Adipocyte (in vitro differentiated cells): Measurements from ENCODE around the gene MDH1.
"Not testable (repeated sequence)": the region's sequence is repeated elsewhere in the genome, so short reads cannot be mapped to it uniquely, and the experiment has no call there.

Source experiments
- DNase-seq: peaks from one replicate; pipeline ENCODE4 v3.0.0-alpha.2; 2015; ENCODE audit warnings: low read depth
- H3K27me3 ChIP-seq: replicated peaks from 2 replicates; pipeline ENCODE4 v1.7.0; 2013; ENCODE audit warnings: mild to moderate bottlenecking, low read length, moderate library complexity; ENCODE audit not compliant: control insufficient read depth, insufficient read depth
- H3K36me3 ChIP-seq: 2 replicates; pipeline ENCODE4 v1.7.0; 2013; ENCODE audit warnings: low read length, mild to moderate bottlenecking, moderate library complexity; ENCODE audit not compliant: control insufficient read depth, insufficient read depth, severe bottlenecking
- H3K4me1 ChIP-seq: 2 replicates; pipeline ENCODE4 v1.7.0; 2013; ENCODE audit warnings: mild to moderate bottlenecking, low read length, moderate library complexity; ENCODE audit not compliant: control insufficient read depth, insufficient read depth
- H3K4me3 ChIP-seq: 2 replicates; pipeline ENCODE4 v1.7.0; 2013; ENCODE audit warnings: mild to moderate bottlenecking, low read length, moderate library complexity
- H3K9ac ChIP-seq: 2 replicates; pipeline ENCODE4 v1.7.0; 2013; ENCODE audit warnings: mild to moderate bottlenecking, low read length, moderate library complexity
- H3K9me3 ChIP-seq: 2 replicates; pipeline ENCODE4 v1.7.0; 2013; ENCODE audit warnings: mild to moderate bottlenecking, low read length, moderate library complexity; ENCODE audit not compliant: control insufficient read depth

The MDH1 gene

DNA sequence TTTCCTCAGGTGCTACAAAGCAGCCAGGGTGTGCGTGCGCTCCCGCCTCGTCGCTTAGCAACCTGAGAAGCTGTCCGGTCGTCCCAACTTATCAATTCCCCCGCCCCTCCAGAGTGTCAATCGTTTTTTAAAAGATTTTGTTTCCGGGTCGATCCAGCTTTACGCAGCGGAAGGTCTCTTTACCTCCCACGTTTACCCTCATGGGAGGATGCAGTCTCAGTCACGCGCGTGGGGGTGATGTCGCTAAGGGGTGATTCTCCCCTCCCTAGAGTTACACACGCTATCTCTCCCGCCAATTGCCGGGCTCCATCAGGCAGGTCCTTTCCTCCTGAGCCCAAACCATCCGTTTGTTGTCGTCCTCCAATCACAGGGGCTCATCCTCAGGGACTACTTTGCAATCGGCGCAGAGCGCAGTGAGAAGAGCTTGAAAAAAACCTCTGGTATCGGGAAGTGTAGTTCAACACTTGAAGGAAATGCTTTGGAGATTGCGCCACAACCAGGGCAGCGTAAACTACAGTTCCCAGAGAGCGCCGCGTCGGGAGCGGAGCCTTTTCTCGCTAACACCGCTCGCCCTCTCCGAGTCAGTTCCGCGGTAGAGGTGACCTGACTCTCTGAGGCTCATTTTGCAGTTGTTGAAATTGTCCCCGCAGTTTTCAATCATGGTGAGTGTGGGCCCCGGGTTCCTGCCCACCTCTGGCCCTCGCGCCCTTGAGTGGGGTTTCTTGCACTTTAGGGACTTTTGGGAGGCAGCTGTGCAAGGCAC is at the start of gene MDH1, which contains the start of gene WDPCP:
Gene MDH1 (plus strand): TSS at position 579 of the 763 bp plus-strand sequence. CDS start 81 bp downstream, at position 660.
Gene WDPCP (minus strand): TSS at position 93 of the 763 bp plus-strand sequence. CDS start 206 bp downstream, outside the sequence.
- peaks cover 12% of the 10 kb centered on the region for H3K36me3 ChIP-seq
- peak; percentile 99 for DNase-seq
- H3K4me3 ChIP-seq = peak within 1 kb of the TSS; percentile 98
- peak within 1 kb of the TSS; percentile 97 for H3K9ac ChIP-seq
- no peaks in the 10 kb centered on the region for H3K27me3 ChIP-seq
- H3K9me3 ChIP-seq = no peaks in the 10 kb centered on the region
- H3K4me1 ChIP-seq = peaks cover 29% of the 10 kb centered on the region

DNA sequence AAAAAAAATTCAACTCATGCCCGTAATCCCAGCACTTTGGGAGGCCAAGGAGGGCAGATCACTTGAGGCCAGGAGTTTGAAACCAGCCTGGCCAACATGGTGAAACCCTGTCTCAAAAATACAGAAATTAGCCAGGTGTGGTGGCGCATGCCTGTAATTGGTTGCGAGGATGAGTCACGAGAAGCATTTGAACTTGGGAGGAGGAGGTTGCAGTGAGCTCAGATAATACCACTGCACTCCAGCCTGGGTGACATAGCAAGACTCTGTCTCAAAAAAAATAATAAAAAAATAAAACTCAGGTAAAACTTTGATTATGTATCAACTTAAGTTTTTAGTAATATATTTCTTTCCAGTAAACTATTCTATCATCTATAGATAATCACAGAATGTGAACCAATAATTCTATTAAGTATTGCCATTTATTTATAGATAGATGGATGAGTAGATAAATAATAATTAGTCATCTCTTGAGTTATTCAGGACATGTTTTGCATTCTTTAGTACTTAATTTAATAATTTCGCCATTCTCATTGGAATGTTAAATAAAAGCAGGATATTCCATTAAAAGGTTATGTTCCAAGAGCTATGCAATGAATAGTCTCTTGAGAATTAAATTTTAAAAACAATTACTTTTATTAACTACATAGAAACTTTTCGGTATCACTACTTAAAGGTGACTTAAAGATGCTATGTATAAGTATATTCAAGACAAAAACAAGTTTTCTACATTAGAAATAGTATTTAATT is 49.2 kb upstream of the MDH1 start:
- no peaks in the 10 kb centered on the region for H3K36me3 ChIP-seq
- H3K9ac ChIP-seq = no peak overlapping the region
- no peaks in the 10 kb centered on the region for H3K9me3 ChIP-seq
- peaks cover 20% of the 10 kb centered on the region for H3K4me1 ChIP-seq
- H3K4me3 ChIP-seq = no peak overlapping the region
- H3K27me3 ChIP-seq = no peaks in the 10 kb centered on the region
- DNase-seq = no peak

DNA sequence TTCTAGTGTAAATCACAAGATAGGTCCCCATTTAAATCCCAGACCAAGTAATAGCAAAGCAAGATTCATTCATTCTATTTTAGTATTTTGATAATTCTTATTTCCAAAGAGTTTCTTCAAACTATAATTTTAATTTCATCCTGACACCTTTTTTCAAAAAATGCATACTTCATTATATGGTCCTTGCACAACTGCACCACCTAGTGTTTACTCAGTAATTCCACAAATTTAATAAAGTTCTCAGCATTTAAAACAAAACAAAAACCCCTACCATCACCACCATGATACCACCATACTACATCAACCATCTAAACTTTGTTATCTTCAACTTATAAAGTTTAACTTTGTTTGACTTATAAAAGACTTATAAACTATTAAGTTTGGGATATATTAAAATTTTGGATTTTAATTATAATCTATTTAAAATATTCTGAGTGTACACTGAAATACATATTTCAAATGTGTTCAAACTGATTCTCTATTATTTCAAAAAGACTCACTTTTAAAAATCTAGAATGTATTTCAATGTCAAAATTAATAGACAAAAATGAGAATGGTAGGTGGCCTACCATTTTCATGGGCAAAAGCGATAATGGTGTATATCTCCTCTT is 44.6 kb upstream of the MDH1 start:
- Histone ChIP-seq H3K36me3 (no peaks in the 10 kb centered on the region), H3K27me3 (no peaks in the 10 kb centered on the region), H3K9ac (no peak overlapping the region), H3K4me1 (peaks cover 5% of the 10 kb centered on the region), H3K4me3 (no peak overlapping the region), H3K9me3 (no peaks in the 10 kb centered on the region)
- DNase-seq = peak; percentile 50

DNA sequence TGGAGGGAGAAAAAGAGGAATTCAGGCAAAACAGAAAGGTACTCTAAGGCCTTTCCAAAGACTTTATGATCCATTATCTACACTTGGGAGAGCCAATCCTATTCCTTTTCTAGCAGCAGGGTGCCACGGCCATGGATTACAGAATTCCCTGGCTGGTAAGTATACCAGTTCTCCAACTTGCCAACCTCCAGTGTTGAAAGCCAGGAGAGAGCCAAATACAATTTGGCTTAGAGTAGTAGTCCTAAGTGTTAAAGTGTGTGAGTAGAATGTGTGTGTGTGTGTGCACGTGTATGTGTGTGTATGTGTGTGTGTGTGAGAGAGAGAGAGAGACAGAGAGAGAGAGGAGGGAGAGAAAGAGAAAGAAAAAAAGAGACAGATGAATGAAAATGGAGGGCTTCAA is 43.7 kb upstream of the MDH1 start:
- no peaks in the 10 kb centered on the region for H3K36me3 ChIP-seq

DNA sequence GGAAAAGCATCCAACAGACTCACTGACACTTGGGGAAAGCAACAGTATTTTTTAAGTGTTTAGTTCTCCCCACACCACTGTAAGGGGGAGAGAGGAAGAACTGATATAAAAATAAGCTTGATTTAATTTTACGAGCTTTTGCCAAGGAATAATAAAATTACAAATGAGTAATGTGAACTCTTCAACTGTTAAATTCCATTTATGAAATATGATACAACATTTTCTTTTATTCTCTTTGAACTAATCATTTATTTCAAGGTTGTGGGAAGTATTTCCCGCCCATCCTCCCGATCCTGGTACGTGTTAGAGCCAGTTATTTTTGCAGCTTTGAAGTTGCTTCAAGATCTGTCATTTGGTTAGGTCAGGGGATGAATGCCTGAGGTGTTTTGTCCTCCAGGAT is 35.7 kb upstream of the MDH1 start:
- Histone ChIP-seq H3K9me3 (no peaks in the 10 kb centered on the region), H3K27me3 (no peaks in the 10 kb centered on the region), H3K9ac (peak overlapping the region; percentile 14), H3K36me3 (no peaks in the 10 kb centered on the region), H3K4me3 (peak overlapping the region; percentile 39), H3K4me1 (peaks cover 19% of the 10 kb centered on the region)
- no peak for DNase-seq

More for the DNA sequence above, 43.7 kb upstream of the MDH1 start:
- no peak for DNase-seq
- Histone ChIP-seq H3K9me3 (no peaks in the 10 kb centered on the region), H3K4me1 (no peaks in the 10 kb centered on the region), H3K4me3 (no peak overlapping the region), H3K27me3 (no peaks in the 10 kb centered on the region), H3K9ac (no peak overlapping the region)

DNA sequence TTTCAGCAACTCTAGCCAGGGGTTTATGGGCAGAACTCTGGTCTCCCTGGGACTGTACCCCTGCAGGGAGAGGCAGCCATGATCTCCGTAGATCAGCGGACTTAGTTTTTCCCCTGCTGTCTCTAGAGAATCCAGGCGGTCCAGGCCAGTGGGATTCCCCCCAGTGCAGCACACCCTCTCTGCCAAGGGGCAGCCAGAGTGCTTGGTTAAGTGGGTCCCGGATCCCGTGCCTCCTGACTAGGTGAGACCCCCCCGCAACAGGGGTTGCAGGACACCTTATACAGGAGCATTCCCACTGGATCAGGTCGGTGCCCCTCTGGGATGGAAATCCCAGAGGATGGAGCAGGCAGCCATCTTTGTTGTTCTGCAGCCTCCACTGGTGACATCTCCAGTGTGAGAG is 33.5 kb upstream of the MDH1 start:
- Histone ChIP-seq H3K9ac (no peak overlapping the region), H3K36me3 (no peaks in the 10 kb centered on the region), H3K4me3 (no peak overlapping the region), H3K4me1 (peaks cover 19% of the 10 kb centered on the region), H3K27me3 (no peaks in the 10 kb centered on the region), H3K9me3 (no peaks in the 10 kb centered on the region)
- DNase-seq = no peak

DNA sequence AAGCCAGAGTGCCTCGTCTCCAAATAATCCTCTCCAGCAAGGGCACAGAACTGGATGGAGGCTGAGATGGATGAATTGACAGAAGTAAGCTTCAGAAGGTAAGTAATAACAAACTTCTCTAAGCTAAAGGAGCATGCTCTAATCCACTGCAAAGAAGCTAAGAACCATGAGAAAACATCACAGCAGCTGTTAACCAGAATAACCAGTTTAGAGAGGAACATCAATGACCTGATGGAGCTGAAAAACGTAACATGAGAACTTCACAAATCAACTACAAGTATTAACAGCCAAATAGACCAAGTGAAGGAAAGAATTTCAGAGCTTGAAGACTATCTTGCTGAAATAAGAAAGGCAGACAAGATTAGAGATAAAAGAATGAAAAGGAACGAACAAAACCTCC is 32.8 kb upstream of the MDH1 start:
- no peaks in the 10 kb centered on the region for H3K36me3 ChIP-seq
- peaks cover 19% of the 10 kb centered on the region for H3K4me1 ChIP-seq
- DNase-seq = no peak
- H3K27me3 ChIP-seq = no peaks in the 10 kb centered on the region
- H3K4me3 ChIP-seq = no peak overlapping the region
- H3K9me3 ChIP-seq = no peaks in the 10 kb centered on the region
- H3K9ac ChIP-seq = no peak overlapping the region

DNA sequence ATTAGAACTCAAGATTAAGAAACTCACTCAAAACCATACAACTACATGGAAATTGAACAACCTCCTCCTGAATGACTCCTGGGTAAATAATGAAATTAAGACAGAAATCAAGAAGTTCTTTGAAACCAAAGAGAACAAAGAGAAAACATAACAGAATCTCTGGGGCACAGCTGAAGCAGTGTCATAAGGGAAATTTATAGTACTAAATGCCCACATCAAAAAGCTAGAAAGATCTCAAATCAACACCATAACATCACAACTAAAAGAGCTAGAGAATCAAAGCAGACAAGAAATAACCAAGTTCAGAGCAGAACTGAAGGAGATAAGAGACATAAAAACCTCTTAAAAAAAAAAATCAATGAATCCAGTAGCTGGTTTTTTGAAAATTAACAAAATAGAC is 30.9 kb upstream of the MDH1 start:
- H3K9ac ChIP-seq, H3K9me3 ChIP-seq, H3K27me3 ChIP-seq, H3K4me3 ChIP-seq, H3K36me3 ChIP-seq, DNase-seq: not testable (repeated sequence)
- peaks cover 12% of the 10 kb centered on the region for H3K4me1 ChIP-seq

DNA sequence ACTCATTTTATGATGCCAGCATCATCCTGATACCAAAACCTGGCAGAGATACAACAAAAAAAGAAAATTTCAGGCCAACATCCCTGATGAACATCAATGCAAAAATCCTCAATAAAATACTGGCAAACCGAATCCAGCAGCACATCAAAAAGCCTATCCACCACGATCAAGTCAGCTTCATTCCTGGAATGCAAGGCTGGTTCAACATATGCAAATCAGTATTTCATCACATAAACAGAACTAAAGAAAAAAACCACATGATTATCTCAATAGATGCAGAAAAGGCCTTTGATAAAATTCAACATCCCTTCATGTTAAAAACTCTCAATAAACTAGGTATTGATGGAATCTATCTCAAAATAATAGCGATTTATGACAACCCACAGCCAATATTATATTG is 29.8 kb upstream of the MDH1 start:
- H3K36me3 ChIP-seq, H3K9me3 ChIP-seq, H3K4me1 ChIP-seq, H3K9ac ChIP-seq, DNase-seq, H3K4me3 ChIP-seq, H3K27me3 ChIP-seq: not testable (repeated sequence)

DNA sequence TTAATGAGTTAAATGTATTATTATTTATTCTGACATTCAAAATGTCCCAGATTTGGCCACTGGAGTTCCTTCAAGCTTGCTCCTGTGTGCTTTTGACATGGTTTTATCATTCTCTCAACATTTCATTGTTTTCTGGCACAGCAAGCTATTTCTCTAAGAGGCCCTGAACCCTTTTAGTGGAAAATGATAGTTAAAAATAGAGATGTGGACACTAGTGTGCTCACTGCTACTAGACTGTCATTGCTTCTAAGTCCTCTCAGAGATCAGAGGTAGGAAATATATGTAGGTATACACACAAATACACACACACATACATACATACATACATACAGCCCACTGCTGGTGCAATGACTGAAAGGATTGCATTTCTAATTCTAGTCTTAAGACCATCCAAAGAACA is 26.0 kb upstream of the MDH1 start:
- Histone ChIP-seq H3K9ac (no peak overlapping the region), H3K9me3 (no peaks in the 10 kb centered on the region), H3K27me3 (no peaks in the 10 kb centered on the region), H3K4me3 (no peak overlapping the region), H3K4me1 (no peaks in the 10 kb centered on the region), H3K36me3 (peaks cover 3% of the 10 kb centered on the region)
- no peak for DNase-seq

DNA sequence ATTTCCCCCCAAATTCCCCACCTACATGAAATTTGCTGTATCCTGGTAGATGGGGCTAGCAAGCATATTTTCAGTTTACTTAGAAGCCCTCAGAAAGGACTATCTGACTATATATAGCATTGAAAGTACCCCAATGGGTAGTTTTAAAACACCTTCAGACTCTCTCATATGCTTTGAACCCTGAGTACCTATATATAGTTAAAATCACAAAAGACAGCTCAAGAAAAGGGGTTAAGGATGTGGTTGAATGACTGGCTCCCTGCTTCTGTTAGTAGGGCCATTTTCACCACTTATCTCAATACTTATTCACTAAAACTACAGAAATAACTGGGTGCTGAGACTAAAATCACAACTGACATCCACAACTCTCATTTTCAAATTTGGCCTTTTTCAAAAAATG is 19.0 kb upstream of the MDH1 start:
- H3K4me3 ChIP-seq = no peak overlapping the region
- H3K27me3 ChIP-seq = no peaks in the 10 kb centered on the region
- no peak for DNase-seq
- H3K9me3 ChIP-seq = no peaks in the 10 kb centered on the region
- no peaks in the 10 kb centered on the region for H3K4me1 ChIP-seq
- H3K36me3 ChIP-seq = no peaks in the 10 kb centered on the region
- H3K9ac ChIP-seq = no peak overlapping the region
